A549 treated with dexamethasone at 1 μM for 4 hours (cell line): ENCODE data around the gene TBPL2. TPM values are rescaled to one million over a fixed set of nuclear protein-coding genes. Genes with fewer than 3 reads are reported as not detected.

Source experiments
- total RNA-seq: library from RNA; stranded (reverse); fragments of 200-300 nt; extraction: Qiagen RNA extraction; gene quantifications from 5 replicates; pipeline ENCODE4 v1.2.3, GENCODE V29; 2022

Gene TBPL2
- total RNA-seq, result not detected in 5 replicates

GRCh38 chr14:55440385-55440784 is at the start of gene TBPL2:
TSS of gene TBPL2 (minus strand) at chr14:55440616. CDS start at chr14:55440449, 167 bp downstream.

DNA sequence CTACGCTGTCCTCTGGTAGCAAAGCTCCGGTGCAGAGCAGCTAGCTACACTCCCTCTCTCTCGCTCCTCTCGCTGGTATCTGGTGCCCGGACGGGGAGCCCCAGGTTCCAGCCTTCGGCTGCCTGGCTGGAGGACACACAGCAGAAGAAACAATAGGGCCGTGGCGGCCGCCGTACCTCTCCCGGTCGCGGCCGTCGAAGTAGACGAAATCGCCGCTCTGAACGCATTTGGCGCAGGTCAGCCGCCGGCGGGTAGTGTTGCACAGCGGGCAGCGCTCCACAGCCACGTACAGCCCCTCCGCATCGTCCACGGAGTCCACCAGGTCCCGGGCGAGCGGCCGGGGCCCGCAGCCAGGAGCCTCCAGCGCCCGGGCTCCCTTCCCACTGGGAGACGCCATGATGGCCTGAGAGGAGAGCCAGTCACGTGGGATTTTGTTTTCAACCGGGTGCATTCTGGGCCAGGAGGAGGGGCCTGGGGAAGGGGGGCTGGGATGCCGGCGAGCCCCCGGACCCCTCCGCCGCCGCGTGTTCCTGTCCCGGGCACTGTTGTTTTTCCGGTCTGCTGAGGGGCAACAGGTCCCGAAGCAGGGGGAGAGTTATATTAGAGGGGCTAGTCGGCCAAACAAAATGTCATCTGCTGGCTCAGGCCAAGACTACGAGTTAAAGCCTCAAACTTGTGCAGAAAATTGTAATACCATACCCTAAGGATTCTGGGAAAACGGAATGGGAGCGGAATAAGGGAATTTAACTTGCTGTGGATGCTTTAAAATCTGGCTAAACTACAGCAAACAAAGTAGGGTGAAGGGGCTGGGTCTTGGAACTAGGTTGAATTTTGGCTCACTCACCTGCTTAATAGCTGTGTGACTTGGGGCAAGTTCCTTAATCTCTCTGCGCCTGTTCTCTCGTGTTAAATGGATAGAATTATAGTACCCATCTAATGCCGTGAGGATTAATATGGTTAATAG is 28.7 kb downstream of the TBPL2 start, which contains the start of gene ATG14:
ATG14 (minus strand) TSS at position 405 of the 964 bp plus-strand sequence; CDS start at position 397, 8 bp downstream.

Other genes with a start within 250 kb of the TBPL2 start
- 28.2 to 35.2 TPM (median 32.9 TPM) in 5 replicates for gene DLGAP5, start 249.0 kb downstream of the TBPL2 start, total RNA-seq
- 11.9 to 16.7 TPM (median 15.8 TPM) in 5 replicates for gene FBXO34, start 169.2 kb downstream of the TBPL2 start, total RNA-seq
- gene ATG14, start 28.8 kb downstream of the TBPL2 start, total RNA-seq, result 5.0 to 6.6 TPM (median 5.8 TPM) in 5 replicates
- 102 to 131 TPM (median 116 TPM) in 5 replicates for gene KTN1, start 139.6 kb upstream of the TBPL2 start, total RNA-seq